MCF 10A (cell line): ENCODE data around the gene IGFL4. TPM values are rescaled to one million over a fixed set of nuclear protein-coding genes. Genes with fewer than 3 reads are reported as not detected.

ENCODE experiments used
- BruUV-seq: library from RNA; stranded (reverse); fragments of 400-500 nt; replicated peaks from 2 replicates; lab custom pipeline; 2021; lab: Mats Ljungman, UMichigan
- CTCF ChIA-PET: fragments of 300-600 bp; sonication (Branson Sonifier 250); formaldehyde crosslinking; extraction: SDS; loops from one replicate; lab custom pipeline; 2021; ENCODE audit warnings: antibody characterized with exemption, inconsistent platforms; lab: Yijun Ruan, JAX
- POLR2A ChIA-PET: fragments of 300-600, 350-650 bp; sonication (Branson Sonifier 250); formaldehyde crosslinking; extraction: SDS; loops from one replicate; lab custom pipeline; 2020; ENCODE audit warnings: antibody characterized with exemption, inconsistent platforms; lab: Yijun Ruan, JAX
- DNase-seq: peaks from one replicate; pipeline ENCODE4 v3.0.0-alpha.2; 2018; ENCODE audit not compliant: unreplicated experiment
- H3K27ac Mint-ChIP-seq: one replicate; pipeline ENCODE4 v1.8.0; 2022; ENCODE audit warnings: mild to moderate bottlenecking, low read depth, mixed read lengths; ENCODE audit not compliant: unreplicated experiment
- H3K27me3 Mint-ChIP-seq: one replicate; pipeline ENCODE4 v1.8.0; 2022; ENCODE audit warnings: mixed read lengths; ENCODE audit not compliant: insufficient read depth, unreplicated experiment
- H3K36me3 Mint-ChIP-seq: one replicate; pipeline ENCODE4 v1.8.0; 2022; ENCODE audit warnings: mild to moderate bottlenecking, moderate library complexity, mixed read lengths; ENCODE audit not compliant: insufficient read depth, unreplicated experiment
- H3K4me1 Mint-ChIP-seq: one replicate; pipeline ENCODE4 v1.8.0; 2022; ENCODE audit warnings: mixed read lengths; ENCODE audit not compliant: insufficient read depth, unreplicated experiment
- H3K4me3 Mint-ChIP-seq: one replicate; pipeline ENCODE4 v1.8.0; 2022; ENCODE audit warnings: mild to moderate bottlenecking, moderate library complexity, mixed read lengths; ENCODE audit not compliant: unreplicated experiment
- H3K9me3 Mint-ChIP-seq: one replicate; pipeline ENCODE4 v1.8.0; 2022; ENCODE audit warnings: mixed read lengths; ENCODE audit not compliant: unreplicated experiment
- intact Hi-C: fragments of 100-400 bp; cut with micrococcal nuclease; formaldehyde crosslinking; loops from 2 replicates; pipeline ENCODE4 v1.14.1; 2022
- total RNA-seq: library from RNA; stranded (reverse); gene quantifications from 2 replicates; pipeline ENCODE4 v1.2.3, GENCODE V29; 2022
- TF ChIP-seq, protein P1 (sequence below): fragments of 200-600 bp; IDR thresholded peaks from one replicate; pipeline ENCODE4 v1.8.0; 2022; ENCODE audit warnings: antibody characterized with exemption, mild to moderate bottlenecking; ENCODE audit not compliant: unreplicated experiment

Gene IGFL4
- total RNA-seq, 1 experiment from 2014 or later = not detected

DNA sequence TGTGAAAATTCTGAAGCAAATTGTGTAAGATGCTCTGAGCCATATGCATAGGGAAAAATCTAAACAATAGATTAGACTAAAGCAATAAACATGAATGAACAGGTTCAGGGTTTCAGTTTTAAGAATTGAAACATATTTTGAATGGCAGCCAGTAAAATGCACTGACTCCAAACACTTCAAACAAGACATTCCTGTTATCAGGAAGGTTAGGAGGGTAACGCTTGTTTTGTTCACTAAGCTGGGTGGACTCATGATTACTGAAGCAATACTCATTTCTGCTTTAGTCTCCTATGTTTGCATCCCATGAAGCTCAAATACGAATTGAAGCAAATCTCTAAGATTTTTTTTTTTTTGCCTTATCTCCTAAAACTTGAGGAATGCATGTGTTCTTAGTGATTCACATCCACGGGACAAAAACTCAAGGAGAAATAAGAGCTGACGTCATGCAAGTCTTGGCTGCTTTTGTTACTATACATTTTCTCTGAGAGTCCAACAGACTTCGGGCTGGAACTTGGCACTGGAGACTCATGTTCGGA, 29.1 kb upstream of the IGFL4 start:
- peaks cover 63% of the 10 kb centered on the region for H3K4me1 Mint-ChIP-seq

DNA sequence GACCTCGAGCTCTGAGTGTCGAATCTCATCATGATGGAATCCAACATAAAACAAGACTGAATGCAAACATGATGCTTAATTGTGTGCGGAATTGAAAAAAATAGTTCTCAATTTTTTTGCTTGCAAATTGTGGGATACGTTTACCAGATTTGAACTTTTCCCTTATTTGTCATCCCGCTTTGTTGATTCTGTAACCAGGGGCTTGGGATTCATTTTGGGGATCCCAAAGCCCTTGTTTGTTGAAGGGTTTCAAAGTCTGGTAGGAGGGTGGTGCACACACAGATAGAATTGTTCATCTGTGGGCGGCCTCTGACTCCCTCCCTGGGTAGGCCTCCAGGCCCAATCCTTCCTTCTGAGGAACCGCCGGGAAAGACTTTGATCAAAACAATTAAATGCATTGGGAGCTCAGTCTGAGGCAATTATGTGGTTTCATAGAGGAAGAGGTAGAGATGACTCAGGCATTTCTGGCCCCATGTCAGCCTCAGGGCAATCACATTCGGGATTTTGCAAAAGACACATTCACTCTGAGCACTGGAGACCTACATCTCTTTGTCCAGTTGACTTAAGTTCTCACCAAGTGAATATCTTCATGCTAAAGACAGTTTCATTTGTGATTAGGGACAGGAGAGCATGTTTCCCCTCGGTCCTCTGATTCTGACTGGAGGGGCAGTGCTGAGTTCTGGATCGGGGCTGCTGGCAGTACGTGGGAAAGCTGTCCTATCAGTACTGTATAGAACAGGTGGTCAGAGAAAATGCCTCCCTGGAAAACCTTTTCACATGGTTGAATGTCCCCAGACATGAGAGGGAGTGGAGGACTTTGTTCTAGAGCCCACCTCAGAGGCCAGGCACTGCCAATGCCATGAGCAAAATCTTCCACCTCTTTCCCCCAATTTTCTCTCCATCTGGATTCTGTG, 27.8 kb upstream of the IGFL4 start:
- Mint-ChIP-seq H3K4me3 (peak overlapping the region; percentile 41), H3K27ac (peak overlapping the region; percentile 77), H3K9me3 (no peaks in the 10 kb centered on the region), H3K4me1 (peaks cover 62% of the 10 kb centered on the region), H3K27me3 (no peaks in the 10 kb centered on the region), H3K36me3 (peaks cover 4% of the 10 kb centered on the region)
- TF ChIP-seq, protein P1, sequence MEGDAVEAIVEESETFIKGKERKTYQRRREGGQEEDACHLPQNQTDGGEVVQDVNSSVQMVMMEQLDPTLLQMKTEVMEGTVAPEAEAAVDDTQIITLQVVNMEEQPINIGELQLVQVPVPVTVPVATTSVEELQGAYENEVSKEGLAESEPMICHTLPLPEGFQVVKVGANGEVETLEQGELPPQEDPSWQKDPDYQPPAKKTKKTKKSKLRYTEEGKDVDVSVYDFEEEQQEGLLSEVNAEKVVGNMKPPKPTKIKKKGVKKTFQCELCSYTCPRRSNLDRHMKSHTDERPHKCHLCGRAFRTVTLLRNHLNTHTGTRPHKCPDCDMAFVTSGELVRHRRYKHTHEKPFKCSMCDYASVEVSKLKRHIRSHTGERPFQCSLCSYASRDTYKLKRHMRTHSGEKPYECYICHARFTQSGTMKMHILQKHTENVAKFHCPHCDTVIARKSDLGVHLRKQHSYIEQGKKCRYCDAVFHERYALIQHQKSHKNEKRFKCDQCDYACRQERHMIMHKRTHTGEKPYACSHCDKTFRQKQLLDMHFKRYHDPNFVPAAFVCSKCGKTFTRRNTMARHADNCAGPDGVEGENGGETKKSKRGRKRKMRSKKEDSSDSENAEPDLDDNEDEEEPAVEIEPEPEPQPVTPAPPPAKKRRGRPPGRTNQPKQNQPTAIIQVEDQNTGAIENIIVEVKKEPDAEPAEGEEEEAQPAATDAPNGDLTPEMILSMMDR = no peak
- ChIA-PET POLR2A (interaction anchor here (0.6 to 2.6 kb wide), 14 partner anchors 11 to 383 kb away, joined by 3 to 10 read pairs (median 3); partner anchors contain the start of genes IGFL4 and MYPOP), CTCF (interaction anchor here (0.6 to 1.3 kb wide), 3 partner anchors 9 to 529 kb away, joined by 3 to 4 read pairs (median 4); no protein-coding TSS in a partner anchor)
- intact Hi-C loops = loop anchor here (5.0 kb wide), 2 partner anchors 251 to 304 kb away; partner anchors contain the start of gene RSPH6A
- peak; percentile 99 for DNase-seq
- BruUV-seq = no TSS peak

More for the DNA sequence above, 29.1 kb upstream of the IGFL4 start:
- Mint-ChIP-seq H3K27me3 (no peaks in the 10 kb centered on the region), H3K4me3 (no peak overlapping the region), H3K27ac (peak overlapping the region; percentile 77), H3K9me3 (no peaks in the 10 kb centered on the region), H3K36me3 (peaks cover 4% of the 10 kb centered on the region)
- ChIA-PET POLR2A (interaction anchor here (0.6 to 1.8 kb wide), 17 partner anchors 9 to 516 kb away, joined by 3 to 17 read pairs (median 4); partner anchors contain the start of genes IGFL4 and SIX5), CTCF (interaction anchor here (0.6 to 2.0 kb wide), 6 partner anchors 12 to 120 kb away, joined by 3 to 8 read pairs (median 4); no protein-coding TSS in a partner anchor)
- intact Hi-C loops = loop anchor here (1.0 to 5.0 kb wide), 3 partner anchors 29 to 302 kb away; partner anchors contain the start of genes IGFL4 and RSPH6A
- no TSS peak for BruUV-seq
- TF ChIP-seq, protein P1 = no peak
- peak; percentile 93 for DNase-seq

DNA sequence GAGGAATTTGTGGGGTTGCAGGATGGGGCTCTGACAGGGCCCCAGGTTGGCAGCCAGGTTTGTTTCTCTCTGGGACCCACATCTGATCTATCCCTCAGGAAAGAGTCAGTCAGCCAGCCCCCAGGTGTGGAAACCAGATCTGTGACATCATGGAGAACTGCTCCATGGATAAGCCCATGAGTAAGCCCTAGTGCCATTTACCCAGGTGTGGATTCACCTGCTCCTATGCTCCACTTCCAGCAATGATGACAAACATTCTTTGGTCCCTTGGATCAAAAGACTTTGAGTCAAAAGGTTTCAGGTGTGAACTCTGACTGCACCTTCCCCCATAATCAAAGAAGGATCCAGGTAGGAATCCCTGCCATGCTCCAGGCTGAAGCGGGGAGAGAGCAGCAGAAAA, 26.9 kb upstream of the IGFL4 start:
- no peaks in the 10 kb centered on the region for H3K27me3 Mint-ChIP-seq
- peaks cover 53% of the 10 kb centered on the region for H3K4me1 Mint-ChIP-seq
- intact Hi-C loops = loop anchor here (5.0 kb wide), 2 partner anchors 250 to 305 kb away; partner anchors contain the start of gene RSPH6A
- peaks cover 4% of the 10 kb centered on the region for H3K36me3 Mint-ChIP-seq
- CTCF ChIA-PET = interaction anchor here (0.8 to 1.3 kb wide), 3 partner anchors 9 to 197 kb away, joined by 3 to 5 read pairs (median 4); no protein-coding TSS in a partner anchor
- POLR2A ChIA-PET = interaction anchor here (0.7 to 2.6 kb wide), 7 partner anchors 11 to 144 kb away, joined by 3 to 10 read pairs (median 7); partner anchors contain the start of gene IGFL4
- H3K27ac Mint-ChIP-seq = peak overlapping the region; percentile 77
- H3K9me3 Mint-ChIP-seq = no peaks in the 10 kb centered on the region
- BruUV-seq = no TSS peak
- TF ChIP-seq, protein P1 = no peak
- no peak overlapping the region for H3K4me3 Mint-ChIP-seq
- DNase-seq = no peak
